HG02759 (cell line): ENCODE measurements around the gene TRIO.

Source experiments
- ATAC-seq: cut with Tn5 transposase; IDR thresholded peaks from one replicate; pipeline ENCODE4 v1.9.1; 2021; ENCODE audit warnings: mild to moderate bottlenecking, moderate library complexity; ENCODE audit not compliant: unreplicated experiment

The TRIO gene

GRCh38 chr5:14240359-14240758 lies 97.2 kb downstream of the TRIO start:
- no peak for ATAC-seq

GRCh38 chr5:14241141-14241540 lies 98.0 kb downstream of the TRIO start:
- ATAC-seq, result no peak

- no peak for ATAC-seq
These were observed 99.3 kb downstream of the TRIO start for GRCh38 chr5:14242447-14242846.

- ATAC-seq, result no peak
These were observed 99.8 kb downstream of the TRIO start for GRCh38 chr5:14242871-14243383.

GRCh38 chr5:14243766-14244165 lies 100.6 kb downstream of the TRIO start:
- ATAC-seq, result no peak

GRCh38 chr5:14244721-14245120 lies 101.6 kb downstream of the TRIO start:
- ATAC-seq, result no peak

- ATAC-seq, result no peak
These were observed 102.2 kb downstream of the TRIO start for GRCh38 chr5:14245132-14245925.

- ATAC-seq, result no peak
These were observed 103.4 kb downstream of the TRIO start for GRCh38 chr5:14246350-14247053.

- no peak for ATAC-seq
These were observed 103.9 kb downstream of the TRIO start for GRCh38 chr5:14247054-14247386.

GRCh38 chr5:14249258-14250082 lies 106.3 kb downstream of the TRIO start:
- no peak for ATAC-seq

GRCh38 chr5:14250084-14250695 lies 107.0 kb downstream of the TRIO start:
- ATAC-seq, result no peak

- peak; percentile 49 for ATAC-seq
These were observed 107.9 kb downstream of the TRIO start for GRCh38 chr5:14250748-14251701.

GRCh38 chr5:14251733-14252132 lies 108.6 kb downstream of the TRIO start:
- peak; percentile 54 for ATAC-seq

GRCh38 chr5:14252793-14253192 lies 109.7 kb downstream of the TRIO start:
- ATAC-seq, result peak; percentile 43

GRCh38 chr5:14254686-14255085 lies 111.5 kb downstream of the TRIO start:
- no peak for ATAC-seq

GRCh38 chr5:14256026-14256690 lies 113.0 kb downstream of the TRIO start:
- ATAC-seq, result no peak

- ATAC-seq, result no peak
These were observed 113.7 kb downstream of the TRIO start for GRCh38 chr5:14256756-14257393.

- ATAC-seq, result peak; percentile 69
These were observed 114.9 kb downstream of the TRIO start for GRCh38 chr5:14257995-14258403.

- peak; percentile 47 for ATAC-seq
These were observed 115.7 kb downstream of the TRIO start for GRCh38 chr5:14258840-14259239.
